Type B pancreatic cell (in vitro differentiated cells): ENCODE measurements around the gene MYO5A. TPM values are rescaled to one million over a fixed set of nuclear protein-coding genes. Genes with fewer than 3 reads are reported as not detected.

ENCODE experiments used
- DNase-seq: peaks from one replicate; pipeline ENCODE4 v3.0.0; 2021; ENCODE audit warnings: mixed read lengths; ENCODE audit not compliant: unreplicated experiment; ENCODE audit errors: extremely low spot score
- H3K27ac Mint-ChIP-seq: 2 replicates; pipeline ENCODE4 v1.8.0; 2021; ENCODE audit warnings: mild to moderate bottlenecking, mixed read lengths
- H3K27me3 Mint-ChIP-seq: 2 replicates; pipeline ENCODE4 v1.8.0; 2021; ENCODE audit warnings: mixed read lengths
- H3K36me3 Mint-ChIP-seq: 2 replicates; pipeline ENCODE4 v1.8.0; 2021; ENCODE audit warnings: mixed read lengths
- H3K4me1 Mint-ChIP-seq: one replicate; pipeline ENCODE4 v1.8.0; 2021; ENCODE audit warnings: mixed read lengths; ENCODE audit not compliant: unreplicated experiment
- H3K4me3 Mint-ChIP-seq: 2 replicates; pipeline ENCODE4 v1.8.0; 2021; ENCODE audit warnings: mild to moderate bottlenecking, mixed read lengths
- H3K9me3 Mint-ChIP-seq: 2 replicates; pipeline ENCODE4 v1.8.0; 2021; ENCODE audit warnings: mixed read lengths
- total RNA-seq: library from RNA; stranded (reverse); gene quantifications from 2 replicates; pipeline ENCODE4 v1.2.1, GENCODE V29; 2021; ENCODE audit warnings: low replicate concordance
- TF ChIP-seq, protein P1 (sequence below): fragments of 200-600 bp; sonication (generic); conservative IDR thresholded peaks from 2 replicates; pipeline ENCODE4 v1.5.0; 2021; ENCODE audit warnings: antibody characterized with exemption, mild to moderate bottlenecking

The MYO5A gene
- total RNA-seq, 1 donor from 2014 or later, result 20.9 TPM

DNA sequence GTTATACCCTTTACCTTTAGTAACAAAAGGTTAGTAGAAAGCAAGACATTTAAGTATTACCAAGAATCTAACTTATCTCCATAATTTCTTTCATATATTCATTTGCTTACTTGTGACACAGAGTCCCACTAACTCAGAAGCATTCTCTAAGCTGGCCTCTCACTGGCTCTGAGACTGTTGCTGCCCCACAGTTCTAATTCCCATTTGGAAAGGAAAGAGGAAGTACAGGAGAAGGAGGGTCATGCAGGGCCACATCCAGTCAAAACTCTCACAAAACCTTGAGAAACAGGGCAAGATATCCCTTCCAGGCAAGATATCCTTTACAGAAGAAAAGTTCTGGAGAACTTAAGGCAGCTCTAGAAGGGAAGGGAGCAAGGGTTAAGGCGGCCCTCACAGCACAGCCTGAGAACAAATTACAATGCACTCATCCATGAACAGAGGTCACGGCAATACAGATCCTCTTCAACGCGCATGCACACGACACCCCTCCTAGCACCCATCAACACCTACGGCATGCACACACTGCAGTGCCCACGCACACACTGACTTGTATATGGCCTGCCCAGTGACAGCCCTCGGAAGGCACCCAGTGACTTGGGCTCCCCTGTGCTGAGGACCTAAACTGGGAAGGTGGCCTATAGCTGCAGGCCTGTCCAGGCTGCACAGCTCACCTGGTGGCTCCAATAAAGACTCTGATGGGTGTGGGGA, 220.1 kb downstream of the MYO5A start:
- Mint-ChIP-seq H3K36me3 (no peaks in the 10 kb centered on the region), H3K4me3 (no peak overlapping the region), H3K9me3 (peaks cover 3% of the 10 kb centered on the region), H3K4me1 (peaks cover 3% of the 10 kb centered on the region), H3K27ac (no peak overlapping the region), H3K27me3 (no peaks in the 10 kb centered on the region)
- DNase-seq, result no peak
- TF ChIP-seq, protein P1, sequence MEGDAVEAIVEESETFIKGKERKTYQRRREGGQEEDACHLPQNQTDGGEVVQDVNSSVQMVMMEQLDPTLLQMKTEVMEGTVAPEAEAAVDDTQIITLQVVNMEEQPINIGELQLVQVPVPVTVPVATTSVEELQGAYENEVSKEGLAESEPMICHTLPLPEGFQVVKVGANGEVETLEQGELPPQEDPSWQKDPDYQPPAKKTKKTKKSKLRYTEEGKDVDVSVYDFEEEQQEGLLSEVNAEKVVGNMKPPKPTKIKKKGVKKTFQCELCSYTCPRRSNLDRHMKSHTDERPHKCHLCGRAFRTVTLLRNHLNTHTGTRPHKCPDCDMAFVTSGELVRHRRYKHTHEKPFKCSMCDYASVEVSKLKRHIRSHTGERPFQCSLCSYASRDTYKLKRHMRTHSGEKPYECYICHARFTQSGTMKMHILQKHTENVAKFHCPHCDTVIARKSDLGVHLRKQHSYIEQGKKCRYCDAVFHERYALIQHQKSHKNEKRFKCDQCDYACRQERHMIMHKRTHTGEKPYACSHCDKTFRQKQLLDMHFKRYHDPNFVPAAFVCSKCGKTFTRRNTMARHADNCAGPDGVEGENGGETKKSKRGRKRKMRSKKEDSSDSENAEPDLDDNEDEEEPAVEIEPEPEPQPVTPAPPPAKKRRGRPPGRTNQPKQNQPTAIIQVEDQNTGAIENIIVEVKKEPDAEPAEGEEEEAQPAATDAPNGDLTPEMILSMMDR, result no peak

DNA sequence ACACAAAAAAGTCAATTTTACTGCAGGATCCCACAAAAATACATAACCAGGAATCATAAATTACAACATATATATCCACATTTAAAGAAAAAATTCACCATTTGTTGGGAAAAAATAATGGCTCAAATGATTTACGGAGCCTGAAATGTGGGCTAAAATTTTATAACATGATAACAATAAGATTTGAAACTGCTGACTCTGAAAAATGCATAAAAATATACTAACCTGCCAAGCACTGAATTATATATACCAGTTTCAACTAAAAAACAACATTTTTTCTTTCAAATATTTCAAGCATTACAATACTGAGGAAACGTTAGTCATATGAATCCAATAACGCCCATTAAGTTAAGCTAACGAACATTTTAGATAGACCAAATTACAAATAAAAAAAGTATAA, 220.8 kb downstream of the MYO5A start:
- TF ChIP-seq, protein P1, result no peak
- Mint-ChIP-seq H3K36me3 (no peaks in the 10 kb centered on the region), H3K4me1 (peaks cover 3% of the 10 kb centered on the region), H3K27me3 (no peaks in the 10 kb centered on the region), H3K4me3 (no peak overlapping the region), H3K27ac (no peak overlapping the region), H3K9me3 (peaks cover 3% of the 10 kb centered on the region)
- no peak for DNase-seq

DNA sequence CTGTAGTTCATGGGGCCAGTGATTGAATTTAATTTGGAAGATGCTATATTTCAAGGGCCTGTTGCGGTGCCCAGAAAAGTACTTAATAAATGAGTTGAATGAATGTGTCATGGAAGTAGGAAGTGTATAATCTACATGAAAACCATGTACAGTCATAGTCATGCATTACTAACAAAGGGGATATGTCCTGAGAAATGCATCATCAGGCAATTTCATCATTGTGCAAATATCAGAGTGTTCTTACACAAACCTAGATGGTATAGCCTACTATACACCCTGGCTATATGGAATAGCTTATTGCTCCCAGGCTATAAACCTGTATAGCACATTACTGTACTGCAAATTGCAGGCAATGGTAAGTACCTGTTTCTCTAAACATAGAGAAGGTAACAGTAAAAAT, 222.4 kb downstream of the MYO5A start:
- TF ChIP-seq, protein P1, result no peak
- Mint-ChIP-seq H3K36me3 (no peaks in the 10 kb centered on the region), H3K4me1 (peaks cover 3% of the 10 kb centered on the region), H3K27ac (no peak overlapping the region), H3K9me3 (peaks cover 3% of the 10 kb centered on the region), H3K4me3 (no peak overlapping the region), H3K27me3 (no peaks in the 10 kb centered on the region)
- no peak for DNase-seq

DNA sequence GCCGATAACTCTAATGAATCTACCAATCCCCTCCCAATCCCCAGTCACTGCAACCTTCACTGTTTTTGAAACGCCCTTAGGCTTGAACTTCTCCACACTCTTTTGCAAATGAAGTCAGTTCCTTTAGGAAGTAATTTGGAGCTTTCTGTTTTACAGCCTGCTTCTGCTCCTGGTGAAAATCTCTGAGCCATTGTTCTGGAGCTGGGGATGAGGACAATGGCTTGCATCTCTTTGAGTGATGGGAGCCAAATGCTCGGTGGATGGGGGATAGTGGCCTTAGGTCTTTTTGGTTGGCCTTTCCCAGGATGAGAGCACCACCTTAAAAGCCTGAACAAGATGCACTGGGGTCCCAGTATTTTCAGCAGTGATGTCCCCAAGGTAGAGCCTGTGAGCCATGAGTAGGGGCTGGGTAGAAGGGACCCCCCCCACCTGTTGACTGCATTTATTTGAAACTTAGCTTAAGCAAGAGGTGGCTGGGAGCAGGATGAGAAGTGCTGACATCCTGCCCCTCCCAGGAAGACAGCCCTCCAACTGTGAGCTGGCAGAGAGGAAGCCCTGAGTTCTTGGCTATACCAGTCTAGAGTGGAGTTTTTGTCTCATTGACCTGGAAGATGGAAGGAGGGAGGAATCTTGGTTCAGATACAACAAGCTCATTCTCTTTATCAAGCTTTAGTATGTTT, 225.4 kb downstream of the MYO5A start:
- no peaks in the 10 kb centered on the region for H3K4me1 Mint-ChIP-seq
- no peak overlapping the region for H3K4me3 Mint-ChIP-seq
- H3K36me3 Mint-ChIP-seq, result no peaks in the 10 kb centered on the region
- peaks cover 3% of the 10 kb centered on the region for H3K9me3 Mint-ChIP-seq
- no peak overlapping the region for H3K27ac Mint-ChIP-seq
- TF ChIP-seq, protein P1, result no peak
- H3K27me3 Mint-ChIP-seq, result no peaks in the 10 kb centered on the region
- no peak for DNase-seq

DNA sequence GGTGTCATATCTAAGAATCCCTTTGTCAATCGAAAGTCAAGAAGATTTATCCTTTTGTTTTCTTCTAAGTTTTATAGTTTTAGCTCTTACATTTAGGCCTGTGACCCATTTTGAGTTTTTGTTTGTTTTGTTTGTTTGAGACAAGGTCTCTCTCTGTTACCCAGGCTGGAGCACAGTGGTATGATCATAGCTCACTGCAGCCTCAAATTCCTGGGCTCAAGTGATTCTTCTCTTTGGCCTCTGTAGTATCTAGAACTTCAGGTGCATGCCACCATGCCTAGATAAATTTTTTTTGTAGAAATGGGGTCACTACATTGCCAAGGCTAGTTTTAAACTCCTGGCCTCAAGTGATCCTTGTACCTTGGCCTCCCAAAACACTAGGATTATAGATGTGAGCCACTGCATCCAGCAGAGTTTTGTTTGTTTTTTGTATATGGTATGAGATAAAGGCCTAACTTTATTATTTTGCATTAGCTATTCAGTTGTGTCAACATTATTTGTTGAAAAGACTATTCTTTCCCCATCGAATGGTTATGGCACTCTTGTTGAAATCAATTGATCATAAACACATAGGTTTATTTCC, 227.3 kb downstream of the MYO5A start:
- Mint-ChIP-seq H3K4me3 (no peak overlapping the region), H3K27me3 (no peaks in the 10 kb centered on the region), H3K36me3 (no peaks in the 10 kb centered on the region), H3K9me3 (peaks cover 3% of the 10 kb centered on the region), H3K27ac (no peak overlapping the region), H3K4me1 (no peaks in the 10 kb centered on the region)
- TF ChIP-seq, protein P1, result no peak
- no peak for DNase-seq
